ENCODE results near the gene PDLIM5.
"Not testable (repeated sequence)": the region's sequence is repeated elsewhere in the genome, so short reads cannot be mapped to it uniquely, and the experiment has no call there.

The PDLIM5 gene

GRCh38 chr4:94451695-94452475 is at the start of gene PDLIM5:
PDLIM5 (plus strand) TSS chr4:94451942; CDS start chr4:94455289, 3,347 bp downstream.
- peak; percentile 88 for DNase-seq

GRCh38 chr4:94402439-94402838 is 49.3 kb upstream of the PDLIM5 start:
- DNase-seq: not testable (repeated sequence)

GRCh38 chr4:94403751-94404150 is 48.0 kb upstream of the PDLIM5 start:
- no peak for DNase-seq

GRCh38 chr4:94406668-94407437 is 44.9 kb upstream of the PDLIM5 start:
- DNase-seq: peak; percentile 51

- no peak for DNase-seq
Measured at GRCh38 chr4:94407846-94408245, 43.9 kb upstream of the PDLIM5 start.

- no peak for DNase-seq
Measured at GRCh38 chr4:94408549-94409374, 43.0 kb upstream of the PDLIM5 start.

GRCh38 chr4:94409375-94409679 is 42.4 kb upstream of the PDLIM5 start:
- no peak for DNase-seq

- no peak for DNase-seq
Measured at GRCh38 chr4:94409962-94410361, 41.8 kb upstream of the PDLIM5 start.

- DNase-seq: no peak
Measured at GRCh38 chr4:94410678-94411206, 41.0 kb upstream of the PDLIM5 start.

GRCh38 chr4:94411296-94411695 is 40.4 kb upstream of the PDLIM5 start:
- no peak for DNase-seq

GRCh38 chr4:94412019-94412657 is 39.6 kb upstream of the PDLIM5 start:
- DNase-seq: no peak

GRCh38 chr4:94412658-94413038 is 39.1 kb upstream of the PDLIM5 start:
- no peak for DNase-seq

- no peak for DNase-seq
Measured at GRCh38 chr4:94413085-94413840, 38.5 kb upstream of the PDLIM5 start.

GRCh38 chr4:94414907-94415306 is 36.8 kb upstream of the PDLIM5 start:
- no peak for DNase-seq

GRCh38 chr4:94415448-94415847 is 36.3 kb upstream of the PDLIM5 start:
- no peak for DNase-seq

- DNase-seq: no peak
Measured at GRCh38 chr4:94416335-94416734, 35.4 kb upstream of the PDLIM5 start.

- DNase-seq: no peak
Measured at GRCh38 chr4:94416981-94417380, 34.8 kb upstream of the PDLIM5 start.

GRCh38 chr4:94419549-94419948 is 32.2 kb upstream of the PDLIM5 start:
- no peak for DNase-seq

- no peak for DNase-seq
Measured at GRCh38 chr4:94419956-94420355, 31.8 kb upstream of the PDLIM5 start.

GRCh38 chr4:94420356-94420755 is 31.4 kb upstream of the PDLIM5 start:
- no peak for DNase-seq

- no peak for DNase-seq
Measured at GRCh38 chr4:94426783-94427182, 25.0 kb upstream of the PDLIM5 start.

- DNase-seq: no peak
Measured at GRCh38 chr4:94428884-94429283, 22.9 kb upstream of the PDLIM5 start.
